NCI-H1436 treated with DMSO at 0.1 percent for 48 hours (cell line): ENCODE results near the gene EML6.

ENCODE experiments used
- DNase-seq: peaks from one replicate; lab custom pipeline; 2025; lab: John Stamatoyannopoulos, UW

The EML6 gene

GRCh38 chr2:54947136-54947535 is 223.7 kb downstream of the EML6 start:
- DNase-seq = no peak

GRCh38 chr2:54947646-54948045 is 224.2 kb downstream of the EML6 start:
- no peak for DNase-seq

- DNase-seq = no peak
Measured at GRCh38 chr2:54948120-54948519, 224.7 kb downstream of the EML6 start.

- DNase-seq = no peak
Measured at GRCh38 chr2:54949431-54949830, 226.0 kb downstream of the EML6 start.

GRCh38 chr2:54950811-54951210 is 227.3 kb downstream of the EML6 start:
- no peak for DNase-seq

- DNase-seq = no peak
Measured at GRCh38 chr2:54952425-54952824, 229.0 kb downstream of the EML6 start.

GRCh38 chr2:54952978-54953456 is 229.6 kb downstream of the EML6 start:
- no peak for DNase-seq

- no peak for DNase-seq
Measured at GRCh38 chr2:54954158-54954557, 230.7 kb downstream of the EML6 start.

GRCh38 chr2:54954705-54955357 is 231.4 kb downstream of the EML6 start:
- DNase-seq = no peak

GRCh38 chr2:54955358-54956110 is 232.1 kb downstream of the EML6 start:
- no peak for DNase-seq

GRCh38 chr2:54956111-54956627 is 232.7 kb downstream of the EML6 start:
- DNase-seq = no peak

- no peak for DNase-seq
Measured at GRCh38 chr2:54957321-54957999, 234.0 kb downstream of the EML6 start.

- no peak for DNase-seq
Measured at GRCh38 chr2:54958717-54959371, 235.4 kb downstream of the EML6 start.

- DNase-seq = no peak
Measured at GRCh38 chr2:54960164-54960563, 236.7 kb downstream of the EML6 start.

- no peak for DNase-seq
Measured at GRCh38 chr2:54962511-54962910, 239.0 kb downstream of the EML6 start.

- no peak for DNase-seq
Measured at GRCh38 chr2:54962935-54963440, 239.5 kb downstream of the EML6 start.

GRCh38 chr2:54963476-54963875 is 240.0 kb downstream of the EML6 start:
- DNase-seq = no peak

GRCh38 chr2:54964271-54964670 is 240.8 kb downstream of the EML6 start:
- no peak for DNase-seq

- no peak for DNase-seq
Measured at GRCh38 chr2:54964816-54965215, 241.4 kb downstream of the EML6 start.

- no peak for DNase-seq
Measured at GRCh38 chr2:54965425-54965824, 242.0 kb downstream of the EML6 start.

GRCh38 chr2:54966165-54966832 is 242.8 kb downstream of the EML6 start:
- no peak for DNase-seq
